Measurements from ENCODE around the gene INCA1.

INCA1 gene

GRCh38 chr17:5003214-5003867, 6.0 kb upstream of the INCA1 start:
- DNase-seq, result no peak

DNA sequence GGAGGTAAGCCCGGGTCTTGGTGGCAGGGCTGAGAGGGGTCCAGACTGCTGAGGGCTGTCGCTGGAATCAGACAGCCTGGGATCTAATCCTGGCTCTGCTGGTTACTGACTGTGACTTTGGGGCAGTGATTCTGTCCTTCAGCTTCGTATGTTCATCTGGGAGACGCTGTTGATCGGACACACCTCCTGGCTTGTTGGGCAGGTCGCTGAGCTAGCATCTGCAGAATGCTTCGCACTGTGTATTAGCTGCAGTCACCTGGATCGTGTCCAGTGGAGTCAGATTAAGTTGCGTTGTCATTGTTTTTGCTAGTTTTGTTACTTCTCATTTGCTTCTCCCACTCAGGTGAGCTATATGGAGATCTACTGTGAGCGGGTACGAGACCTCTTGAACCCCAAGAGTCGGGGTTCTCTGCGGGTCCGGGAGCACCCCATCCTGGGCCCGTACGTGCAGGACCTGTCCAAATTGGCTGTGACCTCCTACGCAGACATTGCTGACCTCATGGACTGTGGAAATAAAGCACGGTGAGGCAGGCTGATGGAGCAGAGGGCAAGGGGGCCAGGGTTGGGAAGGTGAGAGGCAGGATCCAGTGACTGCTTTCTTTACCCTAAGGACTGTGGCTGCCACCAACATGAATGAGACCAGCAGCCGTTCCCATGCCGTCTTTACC, 4.9 kb upstream of the INCA1 start:
- DNase-seq, result no peak

DNA sequence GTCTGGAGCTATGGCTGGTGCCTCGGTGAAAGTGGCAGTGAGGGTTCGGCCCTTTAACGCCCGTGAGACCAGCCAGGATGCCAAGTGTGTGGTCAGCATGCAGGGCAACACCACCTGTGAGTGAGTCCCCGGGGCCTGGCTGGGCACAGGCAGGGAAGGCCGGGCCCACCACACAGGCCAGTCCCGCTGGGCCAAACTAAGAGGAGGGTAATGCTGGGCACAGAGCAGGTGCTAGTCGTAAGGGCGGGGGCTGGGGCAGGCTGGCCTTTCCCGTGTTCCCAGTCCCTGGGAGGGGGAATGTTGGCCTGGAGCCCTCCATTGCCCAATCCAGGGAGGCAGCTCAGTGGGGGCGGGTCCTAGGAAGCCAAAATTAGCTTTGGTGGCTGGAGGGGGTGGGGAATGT, 2.9 kb upstream of the INCA1 start:
- no peak for DNase-seq

DNA sequence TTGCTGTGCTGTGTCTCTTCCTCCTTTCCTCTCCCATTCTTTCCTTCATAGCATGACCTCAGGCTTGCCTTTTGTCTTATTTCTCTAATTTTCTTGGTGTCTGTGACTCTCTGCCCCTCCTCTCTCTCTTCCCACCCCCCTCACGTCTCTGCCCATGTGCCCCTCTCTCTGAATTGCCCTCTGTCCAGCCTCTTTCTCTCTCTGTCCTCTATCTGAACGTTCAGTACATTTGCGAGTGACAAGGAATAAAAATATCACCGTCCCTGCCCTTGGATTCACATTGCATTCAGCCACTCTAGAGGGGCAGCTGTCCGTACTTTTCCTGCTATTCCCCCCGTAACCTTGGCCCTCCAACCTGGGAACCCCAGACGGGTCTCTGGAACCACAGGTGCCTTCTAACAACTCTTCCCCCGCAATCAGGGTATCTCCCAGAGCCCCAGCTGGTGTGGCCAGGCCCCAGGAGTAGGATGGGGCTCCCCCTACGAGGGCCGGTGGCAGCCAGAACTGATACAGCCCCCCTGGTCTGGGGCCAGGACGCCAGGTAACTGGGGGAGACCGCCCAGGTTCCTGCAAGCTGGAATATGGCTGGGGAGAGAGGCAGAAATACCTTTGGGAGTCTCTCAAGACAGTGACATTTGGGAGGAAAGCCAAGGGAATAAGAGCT, 2.2 kb upstream of the INCA1 start:
- no peak for DNase-seq

GRCh38 chr17:4998732-4999429, 1.6 kb upstream of the INCA1 start:
- DNase-seq, result no peak

- DNase-seq, result no peak
These were observed 857 bp upstream of the INCA1 start for GRCh38 chr17:4998027-4998731.

DNA sequence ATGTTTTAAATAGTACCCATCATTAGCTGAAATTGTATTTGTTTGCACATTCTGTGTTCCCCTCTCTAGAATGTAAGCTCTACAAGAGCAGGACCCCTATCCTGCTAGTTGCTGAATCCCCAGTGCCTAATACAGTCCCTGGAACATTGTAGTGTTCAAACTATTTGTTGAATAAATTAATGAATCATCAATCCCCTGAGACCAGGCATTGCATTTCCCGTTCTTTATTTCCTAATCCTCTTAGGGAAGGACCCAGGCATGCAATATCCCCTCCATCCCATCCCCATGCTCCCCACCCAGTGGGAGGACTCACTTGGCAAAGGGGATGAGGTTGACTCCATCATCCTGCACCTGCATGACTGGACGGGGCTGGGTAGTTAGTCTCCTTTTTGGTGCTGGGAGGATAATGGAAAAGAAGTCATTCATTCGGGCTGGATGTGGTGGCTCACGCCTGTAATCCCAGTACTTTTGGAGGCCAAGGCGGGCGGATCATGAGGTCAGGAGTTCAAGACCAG, 3.2 kb downstream of the INCA1 start:
- DNase-seq, result no peak

- no peak for DNase-seq
These were observed 9.4 kb downstream of the INCA1 start for GRCh38 chr17:4987767-4988567.

DNA sequence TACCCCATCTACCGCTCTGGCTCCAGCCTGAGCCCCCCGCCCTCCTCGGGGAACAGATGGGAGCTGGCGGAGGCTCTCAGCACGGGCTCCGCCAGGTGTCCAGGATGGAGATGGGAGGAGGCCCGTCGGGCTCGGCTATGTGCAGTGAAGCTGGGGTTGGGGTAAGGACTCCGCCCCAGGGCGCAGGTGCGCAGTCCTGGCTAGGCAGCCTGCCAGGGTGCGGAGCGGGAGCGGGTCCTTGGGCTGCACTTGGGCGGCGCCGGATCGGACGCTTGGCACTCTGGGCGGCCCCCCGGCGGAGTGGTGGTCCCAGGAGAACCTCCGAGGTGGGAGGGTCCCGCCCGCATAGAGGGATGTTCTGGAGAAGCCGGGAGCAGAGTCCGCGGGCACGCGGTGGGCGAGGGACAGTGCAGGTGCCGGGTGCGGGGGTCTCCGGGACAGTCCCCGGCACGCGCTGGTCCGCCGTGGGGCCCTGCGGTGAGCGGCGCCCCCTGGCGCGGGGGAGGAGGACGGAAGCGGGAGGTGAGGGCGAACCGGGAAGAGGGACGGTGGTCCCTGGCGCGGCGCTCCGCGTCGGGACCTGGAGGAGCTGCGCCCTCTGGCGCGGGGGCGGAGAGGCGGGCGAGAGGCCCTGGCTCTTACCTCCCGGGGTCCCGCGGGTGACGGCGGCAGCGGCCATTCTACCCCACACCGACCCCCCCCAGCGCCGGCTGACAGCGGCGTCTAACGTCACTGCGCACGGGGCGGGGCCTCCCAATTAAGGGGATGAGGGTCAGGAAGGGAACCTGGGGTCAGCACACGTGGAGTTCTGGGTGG, 10.2 kb downstream of the INCA1 start, which contains the start of gene CAMTA2:
Gene CAMTA2 (minus strand): TSS at position 725 of the 816 bp plus-strand sequence. CDS start 1,453 bp downstream, outside the sequence.
- peak; percentile 92 for DNase-seq

GRCh38 chr17:4986403-4986802, 10.9 kb downstream of the INCA1 start:
- no peak for DNase-seq

DNA sequence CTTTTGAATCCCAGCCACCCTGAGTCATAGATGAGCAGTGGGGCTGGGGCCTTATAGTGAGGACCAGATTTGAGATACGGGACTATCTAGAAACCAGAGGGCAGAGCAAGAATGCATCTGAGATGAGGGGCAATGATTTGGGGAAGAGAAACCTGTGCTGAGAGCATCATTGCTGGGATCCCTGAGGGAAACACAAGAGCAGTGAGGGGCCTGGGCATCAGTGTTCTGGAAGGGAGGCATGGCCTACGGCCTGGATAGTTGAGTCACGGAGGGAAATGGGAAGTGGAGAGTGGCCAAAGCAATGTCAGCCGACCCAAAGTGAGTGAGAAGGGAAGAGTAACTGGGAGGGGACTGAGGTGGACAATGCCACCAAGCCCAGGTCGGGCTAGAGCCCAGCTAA, 15.0 kb downstream of the INCA1 start:
- no peak for DNase-seq

- peak; percentile 77 for DNase-seq
These were observed 16.6 kb downstream of the INCA1 start for GRCh38 chr17:4980644-4981216.

DNA sequence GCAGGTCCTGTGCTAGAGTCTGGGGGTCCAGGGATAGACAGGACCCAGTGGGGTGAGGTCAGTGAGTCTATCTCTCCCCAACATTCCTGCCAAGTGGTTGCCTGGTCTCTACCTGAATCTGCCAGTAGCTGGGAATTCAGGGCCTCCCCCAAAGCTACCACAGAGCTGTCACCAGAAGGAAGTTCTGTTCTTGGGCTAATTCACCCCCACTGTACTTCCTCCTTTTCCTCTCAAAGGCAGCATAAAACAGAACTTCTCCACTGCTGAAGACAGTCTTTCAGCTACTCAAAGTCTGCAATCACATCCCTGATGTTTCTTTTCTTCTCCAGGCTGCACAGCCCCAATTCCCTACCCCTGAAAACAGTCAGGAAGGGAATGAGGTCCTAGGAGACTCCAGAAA, 18.6 kb downstream of the INCA1 start:
- no peak for DNase-seq

- DNase-seq, result no peak
These were observed 23.1 kb downstream of the INCA1 start for GRCh38 chr17:4974115-4974670.

- DNase-seq, result no peak
These were observed 23.8 kb downstream of the INCA1 start for GRCh38 chr17:4973256-4974114.

DNA sequence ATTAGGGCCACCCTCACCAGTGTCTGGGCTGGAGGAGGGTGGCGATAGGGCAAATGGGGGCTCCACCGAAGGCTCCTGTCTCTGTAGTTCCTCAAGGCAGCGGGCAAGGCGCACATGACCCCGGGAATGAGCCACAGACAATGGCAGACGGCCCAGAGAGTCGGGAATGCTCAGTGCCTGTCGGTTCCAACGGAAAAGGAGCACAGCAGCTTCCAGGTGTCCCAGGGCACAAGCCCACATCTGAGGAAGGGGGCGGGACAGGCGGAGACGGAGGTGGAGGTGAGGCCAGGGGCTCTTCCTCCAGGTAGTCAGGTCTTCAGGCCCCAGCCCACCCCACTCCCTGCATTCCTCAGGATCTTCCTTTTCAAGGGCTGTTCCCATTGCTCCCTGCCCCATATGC, 24.6 kb downstream of the INCA1 start:
- no peak for DNase-seq

DNA sequence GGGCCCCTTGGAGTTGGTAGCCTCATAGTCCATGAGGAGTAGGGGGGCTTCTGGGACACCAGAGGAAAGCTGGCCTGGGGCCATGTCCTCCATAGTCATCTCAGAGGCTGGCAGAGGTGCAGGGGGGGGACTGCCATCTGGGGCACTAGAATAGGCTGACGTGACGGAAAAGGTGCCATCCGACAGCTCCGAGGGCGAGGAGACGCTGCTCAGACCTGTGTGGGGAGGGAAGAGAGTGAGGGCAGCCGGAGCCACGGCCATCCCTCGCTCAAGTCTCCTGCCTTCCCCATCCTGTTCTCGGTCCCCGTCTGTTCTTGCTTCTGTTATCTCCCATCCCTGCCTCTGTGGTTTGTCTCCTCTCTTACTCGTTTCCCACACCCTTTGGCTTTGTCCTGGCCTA, 25.0 kb downstream of the INCA1 start:
- DNase-seq, result no peak

DNA sequence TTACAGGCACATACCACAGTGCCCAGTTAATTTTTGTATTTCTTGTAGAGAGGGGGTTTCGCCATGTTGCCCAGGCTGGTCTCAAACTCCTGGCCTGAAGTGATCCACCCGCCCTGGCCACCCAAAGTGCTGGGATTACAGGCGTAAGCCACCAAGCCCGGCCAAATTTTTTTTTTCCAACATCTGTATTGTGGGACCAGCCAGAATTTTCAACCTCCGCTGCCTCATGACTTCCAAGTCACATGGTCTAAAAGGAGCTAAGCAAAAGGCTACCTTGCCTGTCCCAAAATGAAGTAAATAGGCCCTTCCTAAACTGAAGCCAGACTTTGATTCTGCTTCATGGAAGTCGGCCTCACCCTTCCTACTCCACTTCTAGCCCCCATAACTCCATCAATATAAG, 25.5 kb downstream of the INCA1 start:
- DNase-seq, result no peak

DNA sequence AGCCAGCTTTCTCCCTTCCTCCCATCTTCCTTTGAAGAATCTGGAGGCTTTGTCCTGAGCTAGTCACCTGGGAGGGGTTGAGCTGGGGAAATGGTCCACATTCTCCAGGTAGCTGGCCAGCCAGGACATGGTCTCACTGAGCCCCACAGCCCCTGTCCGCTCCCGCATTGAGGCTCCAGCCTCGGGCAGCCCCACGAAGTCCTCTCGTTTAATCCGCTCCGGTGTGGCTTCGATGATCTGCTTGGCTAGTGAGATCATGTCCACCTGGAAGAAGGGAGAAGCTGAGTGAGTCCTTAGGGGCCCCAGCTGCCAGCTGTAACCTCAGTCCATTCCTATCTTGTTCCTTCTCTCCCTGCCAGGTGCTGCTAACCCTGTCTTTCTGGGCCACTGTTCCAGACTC, 27.0 kb downstream of the INCA1 start:
- DNase-seq, result no peak
